Esophagus (tissue), 2 donors: ENCODE results near the gene DRAXIN. TPM values are rescaled to one million over a fixed set of nuclear protein-coding genes. Genes with fewer than 3 reads are reported as not detected.

Experiments used
- H3K27ac ChIP-seq, 2 donors: one replicate each; pipeline ENCODE4 v1.5.1; 2013; ENCODE audit warnings: low read depth in 2 of 2, mild to moderate bottlenecking in 2 of 2, inconsistent platforms in 1 of 2, low read length in 1 of 2, moderate library complexity in 1 of 2
- H3K27me3 ChIP-seq, 2 donors: one replicate each; pipeline ENCODE4 v1.6.1; 2013; ENCODE audit warnings: low read length in 2 of 2, control low read depth in 1 of 2, mild to moderate bottlenecking in 1 of 2; ENCODE audit not compliant: insufficient read depth in 2 of 2, control insufficient read depth in 1 of 2
- H3K36me3 ChIP-seq, 2 donors: one replicate each; pipeline ENCODE4 v1.6.1; 2013; ENCODE audit warnings: low read length in 1 of 2; ENCODE audit not compliant: control insufficient read depth in 2 of 2, insufficient read depth in 2 of 2
- H3K4me1 ChIP-seq, 2 donors: one replicate each; pipeline ENCODE4 v1.6.1; 2013; ENCODE audit warnings: low read length in 1 of 2; ENCODE audit not compliant: control insufficient read depth in 2 of 2, insufficient read depth in 2 of 2
- H3K4me3 ChIP-seq, 2 donors: one replicate each; pipeline ENCODE4 v1.5.1; 2013; ENCODE audit warnings: low read length in 2 of 2, mild to moderate bottlenecking in 2 of 2, low read depth in 1 of 2, moderate library complexity in 1 of 2
- H3K9me3 ChIP-seq, 2 donors: one replicate each; pipeline ENCODE4 v1.6.1; 2013; ENCODE audit warnings: mild to moderate bottlenecking in 2 of 2, low read depth in 1 of 2, low read length in 1 of 2, moderate library complexity in 1 of 2; ENCODE audit not compliant: control insufficient read depth in 2 of 2, insufficient read depth in 1 of 2
- WGBS, 2 donors: extraction: QIAGEN DNeasy Blood & Tissue Kit; methylation state at CpG; one replicate each; pipeline ENCODE4 v1.1.7; 2013; 5-methylcytosine and 5-hydroxymethylcytosine counted together
- polyA plus RNA-seq, 2 donors: library from polyadenylated mRNA; stranded (reverse); fragments of 200-250 nt; gene quantifications; one replicate each; pipeline ENCODE4 v1.2.3, GENCODE V29; 2013
- donor health status: healthy with polysubstance abuse.
- donor health status: Bipolar disorder and iron deficiency.

Gene DRAXIN
- polyA plus RNA-seq, 2 donors, result 0.01 to 0.02 TPM

DNA sequence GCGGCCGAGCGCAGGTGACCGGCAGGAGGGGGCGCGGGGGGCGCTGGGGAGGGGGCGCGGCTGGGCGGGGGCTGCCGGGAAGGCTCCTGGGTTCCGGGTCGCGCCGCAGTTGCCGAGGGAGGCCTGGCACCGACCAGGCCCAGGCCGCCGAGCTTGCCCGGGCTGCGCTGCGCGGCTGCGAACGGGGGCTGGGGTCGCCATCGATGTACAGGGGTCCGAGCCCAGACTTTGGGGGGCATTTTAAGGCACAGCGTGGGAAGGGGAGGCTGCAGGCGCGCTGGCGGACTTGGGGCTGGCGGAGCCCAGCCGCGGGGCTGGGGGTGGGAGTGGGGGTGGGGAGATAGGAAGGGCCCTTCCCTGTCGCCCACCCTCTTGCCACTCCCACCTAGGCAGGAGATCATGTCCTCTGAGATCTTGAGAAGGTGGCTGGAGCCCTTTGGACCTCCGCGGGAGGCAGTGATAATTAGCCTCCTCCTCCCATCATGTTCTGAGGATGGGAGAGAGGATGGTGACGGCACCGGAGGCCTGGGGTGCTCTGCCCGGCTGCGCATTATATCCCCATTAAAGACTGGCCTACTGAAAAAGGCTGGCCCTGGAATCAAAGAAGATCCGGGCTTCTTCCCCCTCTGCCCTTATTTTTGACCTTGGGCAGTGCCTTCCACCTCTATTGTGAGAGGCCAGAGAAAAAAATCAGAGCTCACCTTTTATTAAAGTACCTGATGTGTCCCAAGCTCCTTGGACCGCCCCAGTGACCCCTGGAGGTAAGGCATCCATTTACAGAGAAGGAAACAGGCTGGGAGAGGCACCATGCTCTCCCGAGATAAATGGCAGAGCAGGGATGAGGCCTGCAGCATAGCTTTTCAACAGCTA lies 36.3 kb upstream of the DRAXIN start:
- peak overlapping the region; percentile 58 to 68 for H3K4me3 ChIP-seq
- peaks cover 6 to 8% of the 10 kb centered on the region in 2 donors for H3K4me1 ChIP-seq
- no peaks in the 10 kb centered on the region for H3K9me3 ChIP-seq
- no peak overlapping the region for H3K27ac ChIP-seq
- 6 to 7% methylated on average over 38 to 45 of the region's 45 CpGs for WGBS, 2 donors
- no peaks in the 10 kb centered on the region for H3K27me3 ChIP-seq
- H3K36me3 ChIP-seq, result peaks cover 0 to 9% of the 10 kb centered on the region in 2 donors

- H3K4me1 ChIP-seq, result peaks cover 6 to 8% of the 10 kb centered on the region in 2 donors
- WGBS, 2 donors, result 75 to 80% methylated on average over 6 of the region's 6 CpGs
- H3K36me3 ChIP-seq, result peaks cover 0 to 14% of the 10 kb centered on the region in 2 donors
Measured at GRCh38 chr1:11657654-11658053, 33.9 kb upstream of the DRAXIN start.

DNA sequence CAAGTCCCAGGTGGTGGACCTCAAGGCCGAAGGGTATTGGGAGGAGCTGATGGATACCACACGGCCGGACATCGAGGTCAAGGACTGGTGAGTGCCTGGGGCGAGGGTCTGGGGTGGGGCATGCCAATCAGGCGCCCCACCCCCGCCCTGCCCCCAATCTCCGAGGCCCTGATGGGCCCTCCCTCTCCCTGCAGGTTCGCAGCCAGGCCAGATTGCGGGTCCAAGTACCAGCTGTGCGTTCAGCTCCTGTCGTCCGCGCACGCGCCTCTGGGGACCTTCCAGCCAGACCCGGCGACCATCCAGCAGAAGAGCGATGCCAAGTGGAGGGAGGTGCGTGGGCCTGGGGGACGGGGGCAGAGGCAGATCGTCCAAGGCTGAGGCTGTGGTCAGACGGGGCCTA lies 33.0 kb upstream of the DRAXIN start:
- Histone ChIP-seq H3K27me3 (no peaks in the 10 kb centered on the region), H3K36me3 (peaks cover 0 to 14% of the 10 kb centered on the region in 2 donors), H3K9me3 (no peaks in the 10 kb centered on the region), H3K4me3 (no peak overlapping the region), H3K4me1 (peaks cover 6 to 8% of the 10 kb centered on the region in 2 donors), H3K27ac (no peak overlapping the region)
- WGBS, 2 donors, result 88 to 90% methylated on average over 23 of the region's 23 CpGs

More at GRCh38 chr1:11657654-11658053, 33.9 kb upstream of the DRAXIN start:
- Histone ChIP-seq H3K4me3 (no peak overlapping the region), H3K27ac (no peak overlapping the region), H3K9me3 (no peaks in the 10 kb centered on the region), H3K27me3 (no peaks in the 10 kb centered on the region)

DNA sequence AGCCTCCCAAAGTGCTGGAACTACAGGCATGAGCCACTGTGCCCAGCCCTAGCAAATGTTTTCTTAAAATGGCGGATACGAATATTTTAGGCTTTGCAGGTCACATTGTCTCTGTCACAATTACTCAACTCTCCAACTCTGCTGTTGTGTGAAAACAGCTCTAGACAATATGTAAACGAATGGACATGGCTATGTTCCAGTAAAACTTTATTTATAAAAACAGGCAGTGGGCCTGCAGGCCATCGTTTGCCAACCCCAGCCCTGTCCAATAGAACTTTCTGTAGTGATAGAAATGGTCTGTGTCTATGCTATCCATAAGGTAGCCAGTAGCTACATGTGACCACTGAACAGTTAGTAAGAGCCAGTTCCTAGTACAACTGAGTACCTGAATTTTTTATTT lies 31.8 kb upstream of the DRAXIN start:
- peaks cover 0 to 14% of the 10 kb centered on the region in 2 donors for H3K36me3 ChIP-seq
- H3K27me3 ChIP-seq, result no peaks in the 10 kb centered on the region
- no peaks in the 10 kb centered on the region for H3K9me3 ChIP-seq
- H3K4me3 ChIP-seq, result no peak overlapping the region
- H3K27ac ChIP-seq, result no peak overlapping the region
- peaks cover 3 to 8% of the 10 kb centered on the region in 2 donors for H3K4me1 ChIP-seq
- 83 to 87% methylated on average over 4 of the region's 4 CpGs for WGBS, 2 donors

- Histone ChIP-seq H3K4me1 (no peaks in the 10 kb centered on the region), H3K4me3 (no peak overlapping the region), H3K27me3 (no peaks in the 10 kb centered on the region), H3K36me3 (peaks cover 0 to 11% of the 10 kb centered on the region in 2 donors), H3K27ac (no peak overlapping the region), H3K9me3 (no peaks in the 10 kb centered on the region)
- WGBS, 2 donors, result 90 to 94% methylated on average over 17 of the region's 17 CpGs
Measured at GRCh38 chr1:11661103-11661502, 30.4 kb upstream of the DRAXIN start.

GRCh38 chr1:11664336-11665065 lies 27.0 kb upstream of the DRAXIN start:
- Histone ChIP-seq H3K9me3 (no peaks in the 10 kb centered on the region), H3K27me3 (no peaks in the 10 kb centered on the region), H3K4me3 (peak overlapping the region; percentile 51 to 77), H3K27ac (peak overlapping the region; percentile 68 to 77), H3K36me3 (peaks cover 0 to 8% of the 10 kb centered on the region in 2 donors), H3K4me1 (no peaks in the 10 kb centered on the region)
- 1% methylated on average over 31 to 66 of the region's 66 CpGs for WGBS, 2 donors

GRCh38 chr1:11668516-11668915 lies 23.0 kb upstream of the DRAXIN start:
- 86 to 91% methylated on average over 14 of the region's 14 CpGs for WGBS, 2 donors
- Histone ChIP-seq H3K4me1 (no peaks in the 10 kb centered on the region), H3K27ac (no peak overlapping the region), H3K36me3 (peaks cover 4 to 18% of the 10 kb centered on the region in 2 donors), H3K4me3 (no peak overlapping the region), H3K9me3 (no peaks in the 10 kb centered on the region), H3K27me3 (no peaks in the 10 kb centered on the region)

- no peaks in the 10 kb centered on the region for H3K9me3 ChIP-seq
- H3K27me3 ChIP-seq, result no peaks in the 10 kb centered on the region
- H3K4me3 ChIP-seq, result no peak overlapping the region
- no peaks in the 10 kb centered on the region for H3K4me1 ChIP-seq
- H3K36me3 ChIP-seq, result peaks cover 7 to 31% of the 10 kb centered on the region in 2 donors
- no peak overlapping the region for H3K27ac ChIP-seq
- 74 to 75% methylated on average over 6 of the region's 6 CpGs for WGBS, 2 donors
Measured at GRCh38 chr1:11670747-11671146, 20.8 kb upstream of the DRAXIN start.

- Histone ChIP-seq H3K27ac (no peak overlapping the region), H3K4me1 (no peaks in the 10 kb centered on the region), H3K9me3 (no peaks in the 10 kb centered on the region), H3K27me3 (no peaks in the 10 kb centered on the region), H3K36me3 (peaks cover 7 to 32% of the 10 kb centered on the region in 2 donors), H3K4me3 (no peak overlapping the region)
- 80 to 84% methylated on average over 6 of the region's 6 CpGs for WGBS, 2 donors
Measured at GRCh38 chr1:11671205-11671543, 20.3 kb upstream of the DRAXIN start.
